Stimulated activated CD8-positive, alpha-beta memory T cell treated with anti-CD3 and anti-CD28 coated beads, Interleukin-12 subunit alpha, Interleukin-12 subunit beta, amount 100 ng/mL, for 1 hour (primary cell): ENCODE data around the gene SENP3.
"Not testable (repeated sequence)": the region's sequence is repeated elsewhere in the genome, so short reads cannot be mapped to it uniquely, and the experiment has no call there.

Experiments
- DNase-seq: peaks from one replicate; pipeline ENCODE4 v3.0.0-alpha.2; 2020; ENCODE audit warnings: low read depth

Gene SENP3

DNA sequence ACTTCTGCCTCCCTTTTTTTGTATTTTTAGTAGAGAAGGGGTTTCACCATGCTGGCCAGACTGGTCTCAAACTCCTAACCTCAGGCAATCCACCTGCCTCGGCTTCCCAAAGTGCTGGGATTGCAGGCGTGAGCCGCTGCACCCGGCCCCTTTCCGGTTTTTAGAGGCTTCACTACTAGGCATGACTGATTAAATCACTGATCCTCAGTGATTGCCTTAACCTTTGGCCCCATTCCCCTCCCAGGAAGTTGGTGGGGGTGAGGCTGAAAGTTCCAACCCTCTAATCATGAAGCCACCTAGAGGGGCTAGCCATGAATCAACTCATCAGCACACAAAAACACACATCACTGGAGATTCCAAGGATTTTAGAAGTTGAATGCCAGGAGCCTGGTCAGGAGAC, 35.8 kb downstream of the SENP3 start:
- DNase-seq = not testable (repeated sequence)

DNA sequence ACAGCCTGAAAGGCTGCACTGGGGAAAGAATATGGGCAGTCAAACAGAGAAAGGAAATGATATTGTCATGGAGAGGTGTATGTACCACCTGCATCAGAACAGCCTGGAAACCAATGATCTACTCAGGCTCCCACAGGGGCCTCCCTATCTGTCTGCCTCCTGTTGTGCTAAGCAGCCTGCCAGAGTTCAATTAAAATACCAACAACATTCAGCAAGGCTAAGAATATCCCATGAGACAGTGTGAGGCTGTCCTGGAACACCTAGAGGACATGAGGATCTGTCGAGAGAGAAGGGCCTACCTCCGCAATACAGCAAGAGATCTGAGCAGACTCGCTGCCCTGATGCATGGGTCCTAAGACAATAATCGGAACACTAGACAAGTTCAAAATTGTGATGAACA, 44.6 kb downstream of the SENP3 start:
- DNase-seq = no peak

DNA sequence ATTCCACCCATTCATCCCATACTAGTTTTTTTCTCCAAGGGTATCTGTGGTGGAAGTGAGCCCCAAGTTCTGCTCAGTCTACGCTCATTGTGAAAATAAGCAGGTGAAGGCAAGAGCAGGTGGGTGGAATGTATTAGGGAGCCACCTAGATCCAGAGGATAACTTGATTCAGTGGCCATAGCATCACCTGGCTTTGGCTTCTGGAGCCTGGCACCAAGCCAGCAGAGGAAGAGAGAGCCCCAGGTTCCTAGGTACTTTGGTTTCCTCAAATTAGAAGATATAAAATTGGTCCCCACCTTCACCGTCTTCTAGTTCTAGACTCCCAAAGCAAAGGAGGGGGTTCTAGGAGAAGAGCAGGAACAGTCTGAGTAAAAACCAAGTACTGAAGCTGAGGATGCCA, 48.9 kb downstream of the SENP3 start:
- DNase-seq = no peak

DNA sequence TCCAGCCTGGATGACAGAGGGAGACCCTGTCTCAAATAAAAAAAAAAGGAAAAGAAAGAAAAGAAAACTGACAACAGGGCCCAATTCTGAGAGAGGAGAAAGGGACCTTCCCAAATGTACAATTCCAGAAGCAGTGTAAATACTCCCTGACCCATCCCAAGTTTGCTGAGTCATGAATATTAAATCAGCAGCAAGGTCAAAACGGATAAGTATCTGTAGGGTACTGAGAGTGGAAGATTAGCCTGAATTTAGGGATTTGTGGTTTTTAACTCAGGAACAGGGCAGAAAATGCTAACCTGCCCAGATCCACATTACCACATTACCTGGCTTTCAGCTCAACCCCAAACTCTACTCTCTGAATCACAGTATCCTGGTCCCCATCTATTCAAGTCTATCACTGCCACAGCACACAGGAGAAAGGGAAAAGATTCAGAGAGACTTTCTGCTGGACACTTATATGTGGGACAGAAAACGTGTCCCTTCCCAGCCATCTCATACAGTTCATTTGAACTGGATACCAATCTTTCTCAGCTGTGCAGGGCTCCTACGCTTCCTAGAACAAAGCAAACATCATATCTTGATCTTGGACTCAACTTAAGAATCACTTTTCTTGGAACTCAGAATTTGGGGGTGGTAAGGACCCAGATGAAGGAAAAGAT, 50.0 kb downstream of the SENP3 start:
- no peak for DNase-seq

DNA sequence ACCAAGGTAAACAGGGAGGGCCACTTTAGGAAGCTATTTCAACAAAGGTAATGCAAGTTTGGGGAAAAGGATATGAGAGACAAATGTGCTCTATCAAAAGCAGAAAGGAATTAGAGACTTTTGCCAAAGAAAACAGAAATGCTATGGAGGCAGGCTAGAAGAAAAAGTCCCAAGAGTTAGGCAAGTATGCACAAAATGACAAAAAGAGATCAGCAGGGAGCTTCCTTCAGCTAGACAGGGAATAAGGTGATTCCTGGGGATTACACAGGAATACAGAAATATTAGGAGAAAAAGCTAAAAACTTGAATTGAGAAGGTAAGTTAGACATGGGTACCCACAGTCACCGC, 50.5 kb downstream of the SENP3 start:
- no peak for DNase-seq

DNA sequence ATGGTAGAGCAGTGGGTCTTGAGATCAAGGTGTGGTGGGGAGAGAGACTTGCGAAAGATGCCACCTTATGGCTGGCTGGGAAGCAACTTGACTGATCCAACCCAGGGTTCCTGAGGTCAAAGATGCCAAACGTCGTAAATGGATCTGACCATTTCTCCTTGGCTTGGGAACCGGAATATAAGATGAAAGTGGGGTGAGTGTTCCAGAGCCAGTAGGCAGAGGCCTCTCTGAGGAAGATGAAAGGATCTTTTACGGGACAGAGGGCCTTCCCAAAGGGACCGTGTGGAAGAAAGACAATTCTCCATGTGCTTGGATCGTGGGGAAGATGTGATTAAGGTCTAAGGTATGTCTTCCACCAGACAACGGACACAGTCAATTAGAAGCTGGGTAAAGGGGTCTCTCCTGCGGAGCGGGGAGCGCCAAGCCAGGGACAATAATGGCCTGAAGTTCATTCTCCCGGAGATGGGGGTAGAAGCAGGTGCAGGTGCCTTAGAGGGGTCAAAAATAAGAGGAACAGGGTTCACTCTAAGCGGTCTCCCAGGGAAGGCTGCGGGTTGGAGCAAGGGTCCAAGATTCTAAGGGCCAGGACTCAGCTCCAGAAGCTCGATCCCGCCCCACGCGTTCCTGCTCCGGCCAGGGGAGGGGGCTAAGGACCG, 52.2 kb downstream of the SENP3 start:
- DNase-seq = no peak

DNA sequence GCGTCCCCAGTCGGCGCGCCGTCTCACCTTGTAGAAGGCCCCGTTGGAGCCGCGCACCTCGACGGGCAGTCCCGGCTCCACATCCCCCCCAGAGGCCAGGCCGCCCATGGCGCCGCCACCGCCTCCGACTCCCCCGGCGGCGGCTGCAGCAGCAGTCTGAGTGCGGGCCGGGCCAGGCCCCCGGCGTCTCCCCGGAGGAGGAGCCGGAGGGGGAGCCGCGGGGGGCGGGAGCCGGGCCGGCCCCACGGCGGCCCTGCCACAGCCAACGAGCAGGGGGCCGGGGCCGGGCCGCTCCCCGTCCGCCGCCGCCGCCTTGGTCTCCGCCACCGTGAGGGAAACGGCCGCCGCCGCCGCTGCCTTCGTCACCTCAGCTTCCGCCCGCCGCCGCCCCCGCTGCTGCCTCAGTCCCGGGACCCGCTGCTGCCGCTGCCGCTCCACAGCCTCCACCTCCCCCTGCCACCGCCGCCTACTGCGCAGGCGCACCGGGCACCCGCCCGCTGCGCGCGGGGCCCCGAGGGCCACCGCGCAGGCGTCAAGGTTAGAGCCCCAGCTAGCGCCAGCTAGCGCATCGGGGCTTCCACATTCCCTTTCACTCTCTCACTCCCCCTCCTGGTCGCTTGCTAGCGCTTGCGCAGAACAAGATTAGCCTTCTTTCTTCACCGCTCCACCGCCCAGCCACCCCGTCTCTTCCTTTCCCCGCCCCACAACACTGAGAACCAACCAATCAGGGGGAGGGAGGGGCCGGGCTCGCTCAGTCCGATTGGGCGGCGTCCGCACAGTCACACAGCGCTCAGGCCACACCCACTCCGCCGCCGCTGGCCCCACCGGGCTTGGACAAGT, 52.9 kb downstream of the SENP3 start, which contains the start of gene FXR2:
TSS of gene FXR2 (minus strand) at position 473 of the 840 bp plus-strand sequence. CDS start at position 108, 365 bp downstream.
- peak; percentile 96 for DNase-seq

DNA sequence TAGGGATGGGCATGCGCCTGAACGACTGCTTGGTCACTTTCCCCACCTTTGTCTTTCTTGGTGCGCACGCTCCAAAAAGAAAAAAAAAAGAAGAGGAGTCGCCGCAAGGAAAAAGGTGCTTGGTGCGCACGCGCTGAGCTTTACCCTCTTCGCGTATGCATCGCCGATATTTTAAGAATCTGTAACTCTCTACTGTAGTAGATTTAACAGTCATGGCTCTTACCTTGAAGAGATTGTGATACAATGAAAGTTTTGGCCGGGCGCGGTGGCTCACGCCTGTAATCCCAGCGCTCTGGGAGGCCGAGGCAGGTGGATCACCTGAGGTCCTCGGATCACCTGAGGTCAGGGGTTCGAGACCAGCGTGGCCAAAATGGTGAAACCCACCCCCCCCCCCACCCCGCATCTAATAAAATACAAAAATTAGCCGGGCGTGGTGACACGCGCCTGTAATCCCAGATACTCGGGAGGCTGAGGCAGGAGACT, 53.6 kb downstream of the SENP3 start:
- DNase-seq = no peak

DNA sequence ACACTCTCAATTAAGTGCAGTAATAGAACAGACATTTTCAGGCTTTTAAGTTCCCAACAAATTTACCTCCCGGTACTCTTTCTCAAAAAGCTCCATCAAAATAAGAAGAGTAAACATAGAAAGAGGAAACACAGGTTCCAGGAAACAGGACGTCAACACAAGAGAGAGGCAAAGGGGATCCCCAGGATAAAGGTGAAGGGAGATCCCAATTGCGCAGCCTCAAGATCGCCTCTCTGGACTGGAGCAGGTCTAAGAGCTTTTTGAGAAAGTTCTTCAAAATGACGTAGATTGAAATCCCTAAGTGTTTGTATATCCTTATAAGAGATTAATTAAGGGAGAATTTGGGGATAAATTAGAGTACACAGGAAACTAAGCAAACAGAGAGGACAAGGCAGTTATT, 56.9 kb downstream of the SENP3 start:
- DNase-seq = no peak

DNA sequence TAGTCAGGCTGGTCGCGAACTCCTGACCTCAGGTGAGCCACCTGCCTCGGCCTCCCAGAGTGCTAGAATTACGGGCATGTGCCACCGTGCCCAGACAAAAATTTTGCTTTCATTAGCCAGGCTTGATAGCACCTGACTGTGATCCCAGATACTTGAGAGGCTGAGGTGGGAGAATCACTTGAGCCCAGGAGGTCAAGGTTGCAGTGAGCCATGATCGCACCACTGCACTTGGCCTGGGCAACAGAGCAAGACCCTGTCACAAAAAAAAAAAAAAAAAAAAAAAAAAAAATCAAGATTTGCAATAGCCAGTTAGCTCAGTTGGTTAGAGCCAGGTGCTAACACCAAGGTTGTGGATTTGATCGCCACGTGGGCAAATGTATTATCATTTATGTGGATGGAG, 59.1 kb downstream of the SENP3 start:
- no peak for DNase-seq
